Mucosa of stomach (tissue), 1 donor: ENCODE data around the gene RUNX3.

ENCODE experiments used
- H3K27me3 ChIP-seq: one replicate; pipeline ENCODE4 v1.7.0; 2013; ENCODE audit warnings: mild to moderate bottlenecking, low read length; ENCODE audit not compliant: control insufficient read depth, insufficient read depth
- H3K36me3 ChIP-seq: one replicate; pipeline ENCODE4 v1.7.0; 2013; ENCODE audit warnings: low read length; ENCODE audit not compliant: control insufficient read depth, insufficient read depth
- H3K4me1 ChIP-seq: one replicate; pipeline ENCODE4 v1.7.0; 2013; ENCODE audit warnings: mild to moderate bottlenecking, low read length; ENCODE audit not compliant: control insufficient read depth, insufficient read depth
- H3K4me3 ChIP-seq: one replicate; pipeline ENCODE4 v1.7.0; 2013; ENCODE audit warnings: low read length
- H3K9ac ChIP-seq: one replicate; pipeline ENCODE4 v1.7.0; 2013; ENCODE audit warnings: mild to moderate bottlenecking, low read length, moderate library complexity
- H3K9me3 ChIP-seq: one replicate; pipeline ENCODE4 v1.7.0; 2013; ENCODE audit warnings: mild to moderate bottlenecking, low read length, moderate library complexity; ENCODE audit not compliant: control insufficient read depth
- donor health status: Pancreatic carcinoma.

The RUNX3 gene

GRCh38 chr1:24968941-24969585 is 39.0 kb upstream of the RUNX3 start:
- H3K36me3 ChIP-seq: no peaks in the 10 kb centered on the region
- no peaks in the 10 kb centered on the region for H3K9me3 ChIP-seq
- H3K9ac ChIP-seq: no peak overlapping the region
- H3K4me3 ChIP-seq: no peak overlapping the region
- no peaks in the 10 kb centered on the region for H3K4me1 ChIP-seq
- peaks cover 20% of the 10 kb centered on the region for H3K27me3 ChIP-seq

GRCh38 chr1:24967962-24968361 is 37.9 kb upstream of the RUNX3 start:
- Histone ChIP-seq H3K36me3 (no peaks in the 10 kb centered on the region), H3K9me3 (no peaks in the 10 kb centered on the region), H3K9ac (no peak overlapping the region), H3K4me3 (no peak overlapping the region), H3K27me3 (peaks cover 20% of the 10 kb centered on the region), H3K4me1 (no peaks in the 10 kb centered on the region)

GRCh38 chr1:24967555-24967954 is 37.5 kb upstream of the RUNX3 start:
- no peaks in the 10 kb centered on the region for H3K4me1 ChIP-seq
- H3K4me3 ChIP-seq: no peak overlapping the region
- no peaks in the 10 kb centered on the region for H3K36me3 ChIP-seq
- H3K27me3 ChIP-seq: peaks cover 20% of the 10 kb centered on the region
- H3K9me3 ChIP-seq: no peaks in the 10 kb centered on the region
- H3K9ac ChIP-seq: no peak overlapping the region

- H3K9me3 ChIP-seq: no peaks in the 10 kb centered on the region
- peaks cover 20% of the 10 kb centered on the region for H3K27me3 ChIP-seq
- H3K4me3 ChIP-seq: no peak overlapping the region
- H3K9ac ChIP-seq: no peak overlapping the region
- H3K4me1 ChIP-seq: no peaks in the 10 kb centered on the region
- H3K36me3 ChIP-seq: no peaks in the 10 kb centered on the region
Measured at GRCh38 chr1:24966724-24967346, 36.8 kb upstream of the RUNX3 start.

- Histone ChIP-seq H3K9ac (no peak overlapping the region), H3K4me1 (no peaks in the 10 kb centered on the region), H3K9me3 (no peaks in the 10 kb centered on the region), H3K4me3 (no peak overlapping the region), H3K36me3 (no peaks in the 10 kb centered on the region), H3K27me3 (peaks cover 14% of the 10 kb centered on the region)
Measured at GRCh38 chr1:24966121-24966723, 36.1 kb upstream of the RUNX3 start.

GRCh38 chr1:24965571-24965930 is 35.5 kb upstream of the RUNX3 start:
- Histone ChIP-seq H3K36me3 (no peaks in the 10 kb centered on the region), H3K9ac (no peak overlapping the region), H3K4me3 (no peak overlapping the region), H3K27me3 (peaks cover 11% of the 10 kb centered on the region), H3K9me3 (no peaks in the 10 kb centered on the region), H3K4me1 (no peaks in the 10 kb centered on the region)

GRCh38 chr1:24964811-24965570 is 34.9 kb upstream of the RUNX3 start:
- Histone ChIP-seq H3K4me3 (no peak overlapping the region), H3K27me3 (peaks cover 11% of the 10 kb centered on the region), H3K9me3 (no peaks in the 10 kb centered on the region)

GRCh38 chr1:24963943-24964693 is 34.0 kb upstream of the RUNX3 start:
- H3K4me1 ChIP-seq: no peaks in the 10 kb centered on the region
- H3K4me3 ChIP-seq: no peak overlapping the region
- H3K27me3 ChIP-seq: peaks cover 7% of the 10 kb centered on the region
- no peaks in the 10 kb centered on the region for H3K36me3 ChIP-seq
- H3K9ac ChIP-seq: no peak overlapping the region
- no peaks in the 10 kb centered on the region for H3K9me3 ChIP-seq

More at GRCh38 chr1:24964811-24965570, 34.9 kb upstream of the RUNX3 start:
- H3K36me3 ChIP-seq: no peaks in the 10 kb centered on the region
- H3K9ac ChIP-seq: no peak overlapping the region
- H3K4me1 ChIP-seq: no peaks in the 10 kb centered on the region

GRCh38 chr1:24963099-24963872 is 33.2 kb upstream of the RUNX3 start:
- Histone ChIP-seq H3K9me3 (no peaks in the 10 kb centered on the region), H3K9ac (no peak overlapping the region), H3K36me3 (no peaks in the 10 kb centered on the region), H3K4me1 (no peaks in the 10 kb centered on the region), H3K4me3 (no peak overlapping the region), H3K27me3 (peaks cover 7% of the 10 kb centered on the region)

- Histone ChIP-seq H3K36me3 (no peaks in the 10 kb centered on the region), H3K27me3 (peaks cover 7% of the 10 kb centered on the region), H3K9me3 (no peaks in the 10 kb centered on the region), H3K4me3 (no peak overlapping the region), H3K9ac (no peak overlapping the region), H3K4me1 (no peaks in the 10 kb centered on the region)
Measured at GRCh38 chr1:24961961-24962861, 32.1 kb upstream of the RUNX3 start.
